RPMI8226 (cell line): ENCODE data around the gene WT1.
"Not testable (repeated sequence)": the region's sequence is repeated elsewhere in the genome, so short reads cannot be mapped to it uniquely, and the experiment has no call there.

Experiments
- DNase-seq: peaks from one replicate; pipeline ENCODE4 v3.0.0-alpha.2; 2015

The WT1 gene

GRCh38 chr11:32385998-32386397 is 49.3 kb downstream of the WT1 start:
- peak; percentile 8 for DNase-seq

GRCh38 chr11:32382339-32383049 is 52.8 kb downstream of the WT1 start:
- DNase-seq, result no peak

- DNase-seq, result no peak
Measured at GRCh38 chr11:32381179-32381578, 54.2 kb downstream of the WT1 start.

- DNase-seq, result no peak
Measured at GRCh38 chr11:32379719-32380118, 55.6 kb downstream of the WT1 start.

GRCh38 chr11:32375826-32376225 is 59.5 kb downstream of the WT1 start:
- no peak for DNase-seq

GRCh38 chr11:32374261-32374711 is 61.1 kb downstream of the WT1 start:
- peak; percentile 65 for DNase-seq

- not testable (repeated sequence) for DNase-seq
Measured at GRCh38 chr11:32369987-32370386, 65.4 kb downstream of the WT1 start.

GRCh38 chr11:32366666-32367065 is 68.7 kb downstream of the WT1 start:
- no peak for DNase-seq

GRCh38 chr11:32365192-32365591 is 70.1 kb downstream of the WT1 start:
- DNase-seq, result no peak

GRCh38 chr11:32358729-32359128 is 76.6 kb downstream of the WT1 start:
- DNase-seq, result no peak

- no peak for DNase-seq
Measured at GRCh38 chr11:32353884-32354283, 81.5 kb downstream of the WT1 start.

- DNase-seq, result no peak
Measured at GRCh38 chr11:32348502-32348901, 86.8 kb downstream of the WT1 start.

- no peak for DNase-seq
Measured at GRCh38 chr11:32344946-32345345, 90.4 kb downstream of the WT1 start.

- DNase-seq, result no peak
Measured at GRCh38 chr11:32343325-32344008, 91.9 kb downstream of the WT1 start.

- DNase-seq, result no peak
Measured at GRCh38 chr11:32341620-32342613, 93.4 kb downstream of the WT1 start.

- DNase-seq, result no peak
Measured at GRCh38 chr11:32340181-32340580, 95.2 kb downstream of the WT1 start.
